HG02840 (cell line): ENCODE data around the gene C7orf33.

Source experiments
- ATAC-seq: cut with Tn5 transposase; IDR thresholded peaks from one replicate; pipeline ENCODE4 v1.9.1; 2021; ENCODE audit warnings: mild to moderate bottlenecking, moderate library complexity, moderate number of reproducible peaks; ENCODE audit not compliant: unreplicated experiment, low FRiP score

The C7orf33 gene

DNA sequence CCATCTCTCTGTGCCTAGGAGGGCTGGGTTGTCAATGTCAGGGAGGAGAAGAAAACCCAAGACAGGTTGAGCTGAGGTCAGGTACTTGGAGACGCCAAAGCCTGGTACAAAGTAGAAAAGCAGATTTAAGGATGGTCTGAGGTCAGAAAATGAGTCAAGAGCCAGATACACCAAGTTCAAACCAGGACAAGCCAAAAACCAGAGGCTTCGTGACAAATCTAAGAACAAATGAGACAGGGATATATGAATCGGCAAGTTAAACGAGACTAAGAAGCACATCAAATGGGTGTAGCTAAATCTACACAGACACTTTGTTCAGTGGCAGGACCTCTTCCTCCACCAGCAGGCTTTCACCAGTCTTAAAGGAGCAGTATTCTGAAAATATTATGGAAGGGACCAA lies 34.2 kb downstream of the C7orf33 start:
- no peak for ATAC-seq

DNA sequence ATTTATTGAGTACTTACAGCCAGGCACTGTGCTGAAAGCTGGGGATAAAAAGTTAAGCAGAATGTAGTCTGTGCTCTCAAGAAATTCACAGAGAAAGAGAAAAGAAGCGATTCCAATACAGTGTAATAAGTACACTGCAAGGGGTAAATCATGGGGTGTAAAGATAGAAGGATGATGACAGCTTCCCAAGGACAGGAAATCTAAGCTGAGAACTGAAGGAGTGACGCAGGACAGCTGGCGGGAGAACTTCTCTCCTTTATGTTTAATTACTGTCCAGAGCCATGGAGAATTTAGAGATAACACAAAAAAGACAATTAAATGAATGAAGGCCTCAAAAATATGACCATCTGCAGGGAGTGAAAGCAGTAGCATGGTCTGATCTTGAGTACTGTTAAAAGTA lies 34.8 kb downstream of the C7orf33 start:
- ATAC-seq: no peak

DNA sequence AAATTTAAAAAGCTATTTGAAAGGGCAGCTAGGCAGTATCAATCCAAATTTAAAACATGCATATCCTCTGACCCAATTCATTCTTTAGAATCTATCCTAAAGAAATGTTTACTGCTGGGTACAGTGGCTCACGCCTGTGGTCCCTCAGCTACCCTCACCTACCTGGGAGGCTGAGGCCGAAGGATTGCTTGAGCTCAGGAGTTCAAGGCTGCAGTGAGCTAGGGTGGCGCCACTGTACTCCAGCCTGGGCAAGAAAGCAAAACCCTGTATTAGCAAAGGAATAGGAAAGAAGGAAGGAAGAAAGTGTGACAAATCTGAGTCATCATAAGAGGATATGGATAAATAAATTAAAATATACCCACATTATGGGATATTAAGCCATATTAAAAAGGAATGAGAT lies 36.3 kb downstream of the C7orf33 start:
- no peak for ATAC-seq

DNA sequence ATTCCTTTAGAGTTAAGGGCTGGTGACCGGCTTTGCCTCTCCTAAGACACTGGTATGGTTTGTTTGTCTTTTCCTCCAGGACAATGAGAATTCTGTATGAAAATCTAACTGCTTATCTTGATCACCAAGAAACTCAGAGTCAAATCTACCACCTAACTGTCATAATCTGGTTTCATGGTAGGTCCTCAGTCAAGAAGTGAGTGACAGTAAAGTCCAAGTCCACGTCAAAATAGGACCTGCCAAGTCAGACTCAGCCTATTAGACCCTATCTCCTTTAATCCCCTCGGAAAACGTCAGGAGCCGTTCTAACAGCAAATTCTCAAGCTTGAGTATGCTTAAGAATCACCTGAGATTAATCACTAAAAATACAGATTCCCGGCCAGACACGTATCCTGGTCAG lies 37.4 kb downstream of the C7orf33 start:
- ATAC-seq: no peak

GRCh38 chr7:148630078-148630477 lies 39.5 kb downstream of the C7orf33 start:
- ATAC-seq: no peak

DNA sequence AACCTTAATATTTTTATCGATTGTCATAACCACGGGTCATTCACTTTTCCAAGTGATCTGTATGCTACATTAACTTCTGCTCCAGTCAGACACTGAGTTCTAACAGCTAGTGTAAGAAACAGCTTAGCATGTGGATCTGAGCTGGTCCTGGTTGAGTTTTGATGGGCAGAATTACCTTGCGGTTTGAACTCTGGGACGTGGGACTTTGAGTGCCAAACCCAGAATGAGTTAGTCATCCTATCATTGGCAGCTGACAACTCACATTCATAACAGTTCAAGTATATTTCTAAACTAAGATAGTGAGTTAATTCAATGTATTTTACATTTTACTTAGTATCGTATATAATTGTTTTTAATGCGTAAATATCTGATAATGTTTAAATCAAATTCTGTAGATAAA lies 43.2 kb downstream of the C7orf33 start:
- no peak for ATAC-seq

- ATAC-seq: no peak
These were observed 46.5 kb downstream of the C7orf33 start for GRCh38 chr7:148637094-148637493.

GRCh38 chr7:148645898-148646297 lies 55.3 kb downstream of the C7orf33 start:
- no peak for ATAC-seq

DNA sequence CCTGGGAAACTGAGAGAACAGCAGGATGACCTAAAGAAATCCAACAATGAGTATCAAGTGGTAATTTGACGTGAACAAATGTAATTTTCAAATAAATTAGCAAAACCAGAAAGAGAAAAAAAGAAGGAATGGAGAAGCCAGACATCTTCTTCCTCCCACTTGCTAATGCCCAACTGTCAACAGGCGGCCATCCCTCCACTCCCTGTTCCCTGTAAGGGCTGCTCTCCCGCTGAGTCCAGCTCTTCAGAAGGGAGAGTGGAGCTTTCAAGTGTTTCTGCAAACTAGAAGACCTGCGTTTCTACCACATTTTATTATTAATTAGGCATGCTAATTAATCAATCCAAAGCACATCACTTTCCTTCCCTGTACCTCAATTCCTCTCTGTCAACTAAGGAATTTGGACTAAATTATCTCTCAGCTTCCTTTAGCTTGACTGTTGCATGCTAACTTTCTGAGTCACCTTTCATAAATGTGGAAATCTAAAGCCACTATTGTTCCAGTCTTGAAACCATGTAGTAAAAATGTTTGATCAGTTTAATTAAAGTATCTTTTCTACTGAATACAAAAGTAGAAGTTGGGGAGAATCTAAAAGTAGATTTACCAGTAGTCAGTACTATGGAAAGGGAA lies 59.8 kb downstream of the C7orf33 start:
- no peak for ATAC-seq

DNA sequence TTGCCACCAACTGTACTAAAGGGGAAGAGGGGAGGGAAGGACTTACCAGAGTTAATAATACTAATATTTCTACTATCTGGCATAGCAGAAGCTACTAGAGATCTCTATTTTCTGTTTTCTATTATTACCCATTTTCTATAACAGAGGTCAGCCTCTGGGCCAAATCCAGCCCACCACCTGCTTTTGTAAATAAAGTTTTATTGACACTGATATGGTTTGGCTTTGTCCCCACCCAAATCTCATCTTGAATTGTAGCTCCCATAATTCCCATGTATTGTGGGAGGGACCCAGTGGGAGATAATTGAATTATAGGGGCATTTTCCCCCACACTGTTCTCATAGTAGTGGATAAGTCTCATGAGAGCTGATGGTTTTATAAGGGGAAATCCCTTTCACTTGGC lies 62.2 kb downstream of the C7orf33 start:
- ATAC-seq: no peak

DNA sequence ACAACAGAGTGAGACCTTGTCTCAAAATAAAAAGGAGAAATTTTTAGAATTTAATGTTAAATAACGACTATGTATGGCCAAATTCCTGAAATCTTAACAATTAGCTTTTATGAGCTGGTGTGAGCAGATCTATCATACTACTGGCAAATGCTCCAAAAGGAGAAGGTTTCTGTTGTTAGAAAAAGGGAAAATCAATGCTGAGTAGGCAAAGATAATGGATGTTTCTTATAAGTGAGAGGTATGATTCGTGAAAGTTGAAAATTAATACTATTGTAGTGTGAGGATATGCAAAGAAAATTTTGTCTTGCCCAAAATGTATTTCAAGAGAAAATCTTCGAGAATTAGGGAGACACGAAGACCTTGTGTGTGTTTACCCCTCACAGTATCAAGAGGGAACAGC lies 67.4 kb downstream of the C7orf33 start:
- no peak for ATAC-seq

- no peak for ATAC-seq
These were observed 70.9 kb downstream of the C7orf33 start for GRCh38 chr7:148661471-148661870.

DNA sequence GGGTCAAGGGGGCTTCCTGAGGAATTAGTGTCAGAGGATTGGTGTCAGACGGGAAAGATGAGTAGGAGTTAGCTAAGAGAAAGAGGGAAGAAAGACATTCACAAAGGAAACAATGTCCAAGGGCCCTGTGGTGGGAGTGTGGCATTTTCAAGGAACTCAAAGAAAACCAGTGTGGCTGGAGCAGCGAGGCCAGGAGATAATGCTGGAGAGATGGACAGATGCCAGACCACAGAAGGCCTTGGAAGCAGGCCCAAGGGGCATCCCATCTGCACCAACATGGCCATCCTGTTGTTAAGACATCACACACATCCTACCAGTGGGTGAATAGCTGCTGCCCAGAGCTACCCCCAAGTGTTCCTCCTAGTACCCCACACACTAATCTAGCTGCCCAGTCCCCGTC lies 72.1 kb downstream of the C7orf33 start:
- ATAC-seq: no peak

DNA sequence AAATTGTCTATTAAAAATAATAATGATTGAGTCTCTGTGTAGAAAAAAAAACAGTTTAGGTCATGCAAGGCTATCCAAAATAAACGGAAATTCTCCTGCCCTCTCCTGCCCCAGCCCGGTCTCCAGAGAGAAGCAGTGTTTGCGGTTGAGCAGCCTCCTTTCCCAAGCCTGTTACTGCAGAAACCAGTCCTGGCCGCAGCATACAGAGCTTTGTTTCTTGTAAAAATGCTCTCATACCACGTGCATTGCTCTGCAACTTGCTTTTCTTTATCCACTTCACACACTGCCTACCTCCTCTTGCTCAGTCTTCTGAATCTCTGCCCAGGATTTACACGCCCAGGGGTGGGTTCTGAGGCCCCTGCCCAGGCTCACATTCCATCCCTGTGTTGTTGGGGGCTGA lies 73.8 kb downstream of the C7orf33 start:
- ATAC-seq: no peak

DNA sequence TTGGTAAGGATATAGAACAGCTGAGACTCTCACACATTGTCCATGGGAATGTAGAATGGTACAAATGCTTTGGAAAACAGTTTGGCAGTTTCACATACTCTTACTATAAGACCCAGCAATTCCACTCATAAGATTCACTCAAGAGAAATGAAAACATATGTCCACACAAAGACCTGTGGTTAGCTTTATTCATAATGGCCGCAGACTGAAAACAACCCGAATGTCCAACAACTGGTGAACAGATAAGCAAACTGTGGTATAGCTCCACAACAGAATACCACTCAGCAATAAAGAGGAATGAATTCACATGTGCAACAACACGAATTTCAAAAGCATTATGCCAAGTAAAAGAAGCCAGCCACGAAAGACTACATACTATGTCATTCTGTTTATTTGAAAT lies 74.7 kb downstream of the C7orf33 start:
- no peak for ATAC-seq
